Heart right ventricle (tissue), 16 donors: ENCODE data around the gene ATPAF2. TPM values are rescaled to one million over a fixed set of nuclear protein-coding genes. Genes with fewer than 3 reads are reported as not detected.
"Not testable (repeated sequence)": the region's sequence is repeated elsewhere in the genome, so short reads cannot be mapped to it uniquely, and the experiment has no call there.

Experiments used
- ATAC-seq, 8 donors: fragments of 200-7000 bp; cut with Tn5 transposase; one replicate each; pipeline ENCODE4 v1.9.1; 2020; ENCODE audit warnings: mild to moderate bottlenecking in 8 of 8, moderate library complexity in 8 of 8, moderate number of reproducible peaks in 1 of 8
- DNase-seq, 2 donors: peaks; one replicate each; pipeline ENCODE4 v3.0.0-alpha.2; 2020
- H3K27ac ChIP-seq, 10 donors: fragments of 200-600 bp; sonication (generic) in 2 of 10; one replicate each; pipeline versions ENCODE4 v1.5.0 to v1.8.0; 2020 to 2022; ENCODE audit warnings: mild to moderate bottlenecking in 3 of 10
- H3K27me3 ChIP-seq, 7 donors: fragments of 200-600 bp; one replicate each; pipeline ENCODE4 v1.8.0; 2021 to 2022; ENCODE audit warnings: mild to moderate bottlenecking in 2 of 7
- H3K36me3 ChIP-seq, 9 donors: fragments of 200-600 bp; sonication (generic) in 1 of 9; one replicate each; pipeline versions ENCODE4 v1.5.0 to v1.8.0; 2020 to 2022; ENCODE audit warnings: mild to moderate bottlenecking in 2 of 9
- H3K4me1 ChIP-seq, 9 donors: fragments of 200-600 bp; sonication (generic) in 1 of 9; one replicate each; pipeline versions ENCODE4 v1.5.0 to v1.8.0; 2020 to 2022; ENCODE audit warnings: mild to moderate bottlenecking in 4 of 9
- H3K4me3 ChIP-seq, 10 donors: fragments of 200-600 bp; sonication (generic) in 2 of 10; one replicate each; pipeline versions ENCODE4 v1.5.0 to v1.8.0; 2020 to 2022; ENCODE audit warnings: mild to moderate bottlenecking in 7 of 10, moderate library complexity in 2 of 10
- H3K9me3 ChIP-seq, 11 donors: fragments of 200-600 bp in 10 of 11; sonication (generic) in 2 of 11; one replicate each; pipeline versions ENCODE4 v1.5.0 to v1.8.0; 2013 to 2022; ENCODE audit warnings: mild to moderate bottlenecking in 2 of 11, control low read depth in 1 of 11, moderate library complexity in 1 of 11
- CTCF ChIP-seq, 9 donors: fragments of 200-600 bp; sonication (generic) in 2 of 9; IDR thresholded peaks; one replicate each; pipeline versions ENCODE4 v1.5.0 to v1.8.0; 2021 to 2022; ENCODE audit warnings: antibody characterized with exemption in 9 of 9, mild to moderate bottlenecking in 5 of 9, moderate library complexity in 1 of 9
- WGBS, 2 donors: extraction: QIAGEN DNeasy Blood & Tissue Kit; methylation state at CpG; one replicate each; pipeline ENCODE4 v1.1.7; 2013; ENCODE audit warnings: inconsistent platforms in 1 of 2; 5-methylcytosine and 5-hydroxymethylcytosine counted together
- intact Hi-C, 10 donors: fragments of 100-400 bp; cut with DNase I; formaldehyde crosslinking; loops; one replicate each; pipeline versions ENCODE4 v1.11.1 to v1.14.2; 2022
- polyA plus RNA-seq, 2 donors: library from polyadenylated mRNA; stranded (reverse); fragments of 200-250 nt; gene quantifications; one replicate each; pipeline ENCODE4 v1.2.3, GENCODE V29; 2013
- total RNA-seq, 10 donors: library from RNA; stranded (reverse); fragmentation: NEBNext Ultra II Directional in 3 of 10; extraction: Animal tissue kit (Norgen Biotek cat#: 25700) in 3 of 10; gene quantifications; one replicate each; pipeline versions ENCODE4 v1.2.1 to v1.2.4, GENCODE V29; 2021 to 2023
- donor health status: Arrhythmogenic right ventricular cardiomyopathy.
- donor health status: ischemic (EF 13 %, LVEDD 7.1; RV severe dilation, severe dysfunction).
- donor health status: healthy with polysubstance abuse.
- donor health status: DM: no; HTN: yes; CAD: no.
- donor health status: DM: no; HTN: no; CAD: no.
- donor health status: ischemic (EF 25% LVEDD 6.9; RV normal size, moderate dysfunction).
- donor health status: ischemic (EF 25% LVEDD 5.7; RV mildly dilated, moderate dysfunction).
- donor health status: healthy.
- donor health status: DM: yes; HTN: yes; CAD: no.
- donor health status: Ischemic cardiomyopathy.
- donor health status: ischemic (EF 35%, LVEDD 5.7; RV mildly dilated, moderate dysfunction).
- donor health status: nonischemic (EF 11% LVEDD 7.7; RV severe dilation, severe dysfunction).
- donor health status: DM: yes; HTN: yes; CAD: no.
- donor health status: PGD.
- donor health status: ischemic (EF 29% LVEDD 5.4; RV normal size, mild dysfunction).
- donor health status: nonischemic (EF 23%, LVEDD 6.1; RV moderate dilation, normal function).

Gene ATPAF2
- total and polyA plus RNA-seq, 12 donors, result 21.5 to 55.8 (median 37.4) TPM

- DNase-seq (no peak), ATAC-seq (peak in 1 of 8 donors; percentile 9)
- Histone ChIP-seq H3K27ac (no peak overlapping the region), H3K4me3 (no peak overlapping the region), H3K36me3 (no peaks in the 10 kb centered on the region), H3K9me3 (no peaks in the 10 kb centered on the region), H3K4me1 (peaks cover 0 to 9% (median 0%) of the 10 kb centered on the region in 9 donors), H3K27me3 (no peaks in the 10 kb centered on the region)
- no peak for TF ChIP-seq CTCF (IDR thresholded peaks at IDR 0.05)
- intact Hi-C loops, result loop anchor here in 1 of 10 donors (5.0 kb wide), 1 partner anchor 33 kb away; no protein-coding TSS in a partner anchor
- 94 to 96% methylated on average over 8 of the region's 8 CpGs for WGBS, 2 donors
Measured at GRCh38 chr17:17998934-17999333, 40.0 kb downstream of the ATPAF2 start.

DNA sequence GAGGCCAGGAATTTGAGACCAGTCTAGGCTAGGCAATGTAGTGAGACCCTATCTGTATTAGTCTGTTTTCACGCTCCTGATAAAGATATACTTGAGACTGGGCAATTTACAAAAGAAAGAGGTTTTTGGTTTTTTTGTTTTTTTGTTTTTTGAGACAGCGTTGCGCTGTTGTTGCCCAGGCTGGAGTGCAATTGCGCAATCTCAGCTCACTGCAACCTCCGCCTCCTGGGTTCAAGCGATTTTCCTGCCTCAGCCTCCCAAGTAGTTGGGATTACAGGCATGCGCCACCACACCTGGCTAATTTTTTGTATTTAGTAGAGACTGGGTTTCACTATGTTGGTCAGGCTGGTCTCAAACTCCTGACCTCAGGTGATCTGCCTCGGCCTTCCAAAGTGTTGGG, 43.1 kb downstream of the ATPAF2 start:
- not testable (repeated sequence) for H3K27ac ChIP-seq, ATAC-seq, H3K9me3 ChIP-seq, H3K27me3 ChIP-seq, DNase-seq, H3K4me1 ChIP-seq, H3K36me3 ChIP-seq, H3K4me3 ChIP-seq
- intact Hi-C loops, result loop anchor here in 3 of 10 donors (2.0 to 5.0 kb wide), 2 partner anchors 36 to 37 kb away; no protein-coding TSS in a partner anchor
- WGBS, 2 donors, result 96 to 97% methylated on average over 8 of the region's 8 CpGs

DNA sequence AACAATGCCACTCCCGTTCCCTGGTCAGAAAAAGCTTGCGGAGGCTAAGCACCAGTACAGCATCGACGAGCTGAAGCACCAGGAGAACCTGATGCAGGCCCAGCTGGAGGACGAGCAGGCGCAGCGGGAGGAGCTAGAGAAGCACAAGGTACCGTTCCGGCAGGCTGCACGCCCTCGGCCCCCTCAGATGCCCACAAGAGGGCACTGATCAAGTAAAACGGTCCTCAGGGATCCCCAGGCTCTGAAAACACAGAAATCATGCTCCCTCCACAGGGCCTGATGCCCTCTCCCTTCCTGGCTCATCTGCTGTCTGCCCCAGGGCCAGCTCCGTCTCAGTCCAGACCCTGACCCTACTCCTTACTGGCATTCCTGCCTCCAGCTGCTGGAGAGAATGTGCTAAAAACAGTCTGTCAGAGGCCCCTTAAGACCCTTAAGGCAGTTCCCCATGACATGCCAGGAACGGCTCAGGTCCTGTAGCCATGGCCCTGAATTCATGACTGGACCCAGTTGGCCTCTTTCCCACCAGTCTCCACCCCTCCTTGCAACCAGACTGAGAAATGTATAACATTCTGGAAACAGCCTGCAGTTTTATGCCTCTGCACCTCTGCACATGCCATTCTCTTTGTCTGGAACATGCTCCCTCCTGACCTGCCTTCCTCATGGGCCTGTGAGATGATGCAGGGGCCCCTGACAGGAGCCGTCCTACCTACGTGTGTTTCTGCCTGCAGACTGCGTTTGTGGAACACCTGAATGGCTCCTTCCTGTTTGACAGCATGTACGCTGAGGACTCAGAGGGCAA, 44.5 kb downstream of the ATPAF2 start:
- DNase-seq (peak; percentile 17 to 37), ATAC-seq (peak; percentile 34 to 85 (median 78))
- H3K9me3 ChIP-seq, result no peaks in the 10 kb centered on the region
- H3K27me3 ChIP-seq, result no peaks in the 10 kb centered on the region
- H3K4me3 ChIP-seq, result no peak overlapping the region
- WGBS, 2 donors, result 47 to 62% methylated on average over 18 of the region's 18 CpGs
- TF ChIP-seq CTCF (IDR thresholded peaks at IDR 0.05), result peak in 8 of 9 donors; percentile 15 to 63 (median 54)
- H3K27ac ChIP-seq, result no peak overlapping the region
- peaks cover 0 to 9% (median 0%) of the 10 kb centered on the region in 9 donors for H3K4me1 ChIP-seq
- H3K36me3 ChIP-seq, result no peaks in the 10 kb centered on the region
- intact Hi-C loops, result loop anchor here in 7 of 10 donors (2.0 to 5.0 kb wide), 4 partner anchors 33 to 43 kb away; partner anchors contain the start of genes ATPAF2 (in 1 of the 7) and GID4 (in 1 of the 7)

DNA sequence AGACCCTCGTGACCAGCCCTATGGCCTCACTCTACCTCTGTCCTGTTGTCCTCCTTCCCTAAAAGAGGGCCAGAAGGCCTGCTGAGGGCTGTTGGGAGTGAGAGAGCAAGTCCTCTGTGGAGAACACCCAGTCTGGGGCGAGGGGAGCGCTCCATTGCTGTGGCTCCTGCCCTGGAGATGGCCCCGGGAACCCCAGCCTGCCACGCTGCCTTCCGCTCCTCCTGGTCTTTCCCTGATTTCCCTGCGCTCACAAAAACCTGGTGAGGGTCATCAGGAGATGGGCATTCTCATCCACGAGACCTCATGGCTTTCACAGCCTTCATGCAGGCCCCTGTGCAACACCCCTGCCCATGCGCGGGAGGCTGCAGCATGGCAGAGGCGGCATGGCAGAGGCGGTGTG, 45.1 kb downstream of the ATPAF2 start:
- Histone ChIP-seq H3K27me3 (no peaks in the 10 kb centered on the region), H3K4me3 (no peak overlapping the region), H3K4me1 (peaks cover 0 to 9% (median 0%) of the 10 kb centered on the region in 9 donors), H3K9me3 (no peaks in the 10 kb centered on the region), H3K27ac (no peak overlapping the region), H3K36me3 (no peaks in the 10 kb centered on the region)
- intact Hi-C loops, result loop anchor here in 6 of 10 donors (2.0 to 5.0 kb wide), 4 partner anchors 33 to 43 kb away; partner anchors contain the start of genes ATPAF2 (in 1 of the 6) and GID4 (in 1 of the 6)
- ATAC-seq, result peak in 2 of 8 donors; percentile 14
- no peak for TF ChIP-seq CTCF (IDR thresholded peaks at IDR 0.05)
- DNase-seq, result no peak
- 96 to 97% methylated on average over 12 of the region's 12 CpGs for whole genome bisulfite sequencing, 2 donors
